GM21717 (cell line): ENCODE measurements around the gene ISLR2.

ENCODE experiments used
- ATAC-seq: cut with Tn5 transposase; IDR thresholded peaks from one replicate; pipeline ENCODE4 v1.9.1; 2021; ENCODE audit warnings: mild to moderate bottlenecking, moderate library complexity; ENCODE audit not compliant: unreplicated experiment

ISLR2 gene

DNA sequence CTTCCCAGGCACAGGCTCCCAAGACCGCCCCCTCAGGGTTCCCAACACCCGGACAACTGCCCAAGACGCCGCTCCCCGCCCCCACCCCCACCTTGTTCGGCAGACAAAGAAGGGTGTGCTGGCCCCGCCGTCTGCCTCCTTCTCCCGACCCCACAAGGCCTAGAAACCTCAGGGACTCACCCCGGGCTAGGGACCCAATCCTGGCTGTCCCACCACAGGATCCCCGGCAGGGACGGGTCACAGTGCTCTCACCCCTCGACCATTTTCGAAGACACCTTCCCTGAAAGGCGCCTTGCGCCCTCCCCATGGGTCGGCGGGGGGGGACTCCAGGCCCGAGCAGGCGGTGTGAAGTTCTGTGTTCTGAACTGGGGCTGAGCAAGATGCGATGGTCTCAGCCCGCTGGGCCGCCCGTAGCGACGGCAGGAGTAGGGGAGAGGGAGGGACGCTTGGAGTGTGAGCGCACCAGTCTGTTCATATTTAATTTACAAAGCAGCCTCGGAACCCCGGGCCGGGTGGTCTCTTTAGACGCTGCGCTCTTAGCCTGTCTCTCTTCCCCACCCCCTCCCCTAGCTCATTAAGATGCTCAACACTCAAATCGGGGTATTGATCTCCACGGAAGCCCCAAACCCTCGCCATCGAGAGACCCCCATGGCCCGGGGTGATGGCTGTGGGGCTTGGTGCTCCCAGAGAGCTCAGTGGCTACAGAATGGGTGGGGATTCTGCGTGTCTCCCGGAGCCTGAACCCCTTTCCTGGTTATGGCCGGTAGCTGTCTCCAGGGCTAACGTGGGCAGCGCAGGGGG is 1.4 kb upstream of the ISLR2 start:
- ATAC-seq: no peak

DNA sequence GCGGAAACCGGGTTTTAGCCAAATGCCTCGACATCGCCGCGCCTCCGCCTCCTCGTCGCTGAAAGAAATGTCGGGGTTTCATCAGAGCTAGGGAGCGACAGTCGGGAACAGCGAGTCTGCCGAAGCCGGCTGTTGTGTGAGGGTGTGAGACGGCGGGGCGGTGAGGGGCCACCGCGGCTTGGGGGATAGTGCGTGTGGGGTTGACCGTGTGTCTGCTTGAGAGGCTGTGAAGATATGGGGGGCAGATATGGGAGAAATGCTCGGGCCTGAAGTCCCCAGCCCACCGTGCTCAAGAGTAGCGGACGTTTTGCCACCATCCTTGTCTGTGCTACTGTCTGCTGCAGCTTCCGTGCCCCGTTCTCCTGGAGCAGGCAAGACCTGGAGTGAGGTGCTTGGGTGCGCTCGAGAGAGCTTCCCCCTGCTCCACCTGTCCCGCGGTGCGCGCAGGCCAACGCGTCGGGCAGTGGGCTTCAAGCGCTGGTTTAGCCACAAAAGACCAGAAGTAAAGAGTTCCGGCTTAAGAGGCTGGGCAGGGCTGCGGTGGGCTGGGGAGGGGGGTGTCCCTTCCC is 716 bp upstream of the ISLR2 start:
- ATAC-seq: no peak

DNA sequence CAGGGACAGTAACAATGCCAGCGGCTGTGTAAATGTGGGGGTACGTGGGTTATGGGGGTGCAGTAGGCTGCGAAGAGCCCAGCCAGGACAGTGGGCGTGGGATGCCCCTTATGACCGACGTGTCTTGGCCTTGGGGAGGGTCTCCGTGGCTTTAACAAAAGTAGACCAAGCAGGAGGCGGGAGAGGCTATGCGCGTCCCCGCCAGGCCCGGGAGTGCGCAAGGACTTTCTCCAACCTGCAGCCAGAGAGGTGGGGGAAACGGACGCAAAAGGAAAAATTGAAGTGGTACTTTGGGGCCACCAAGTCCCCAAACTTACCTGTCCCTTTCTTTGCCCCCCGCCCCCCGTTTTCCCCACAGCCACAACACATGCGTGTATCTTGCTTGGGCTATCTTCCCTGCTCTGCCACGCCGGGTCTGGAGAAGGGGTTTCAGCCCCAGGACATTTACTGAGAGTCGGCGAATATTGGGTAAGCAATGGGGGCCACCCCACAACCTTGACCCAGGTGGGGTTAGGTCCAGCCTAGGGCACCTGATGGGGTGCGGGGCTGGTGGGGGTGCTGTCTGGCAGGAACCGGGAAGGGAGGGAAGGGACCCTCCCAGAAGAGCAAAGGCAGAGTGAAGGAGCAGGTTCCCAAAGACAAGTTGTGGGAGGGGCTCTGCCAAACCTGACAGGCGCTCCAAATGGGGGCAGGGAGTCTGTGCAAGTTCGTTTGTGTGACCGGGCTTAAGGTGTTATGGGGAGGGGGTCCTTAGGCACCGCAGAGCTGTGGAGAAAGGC is 652 bp downstream of the ISLR2 start:
- no peak for ATAC-seq

DNA sequence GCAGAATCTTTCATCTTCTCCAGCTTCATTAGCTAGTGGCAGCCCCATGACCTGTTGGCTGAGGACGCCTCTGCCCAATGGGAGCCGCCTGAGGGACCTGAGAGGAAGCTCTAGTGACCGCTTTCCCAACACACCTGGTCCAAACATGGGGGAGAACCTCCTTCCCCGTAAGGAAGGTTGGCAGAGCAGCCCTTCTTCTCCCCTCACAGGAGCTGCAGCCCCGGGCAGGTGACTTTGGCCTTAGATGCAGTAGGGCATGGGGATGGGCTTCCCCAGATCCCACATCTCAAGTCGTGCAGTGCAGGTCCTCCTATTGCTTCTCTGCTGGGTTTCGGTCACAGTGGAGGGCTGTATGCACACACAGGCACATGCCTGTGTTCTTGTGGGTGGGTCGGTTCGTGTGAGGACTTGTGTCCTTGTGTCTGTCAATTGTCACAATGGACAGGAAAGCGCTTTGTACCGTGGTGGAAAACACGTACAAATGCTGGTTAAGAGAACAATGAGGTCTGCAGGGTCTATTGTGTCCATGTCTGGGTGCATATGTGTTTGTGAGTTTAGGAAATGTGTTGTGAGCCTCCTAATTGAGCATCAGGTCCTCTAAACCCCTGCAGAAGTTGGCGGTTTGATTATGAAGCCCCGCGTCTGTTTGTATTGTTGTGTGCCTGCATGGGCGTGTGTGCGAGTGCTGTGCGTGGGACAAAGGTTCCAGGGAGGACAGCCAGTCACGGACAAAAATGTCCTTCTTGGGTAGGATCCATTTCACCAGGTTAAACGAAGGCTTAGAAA is 1.4 kb downstream of the ISLR2 start:
- ATAC-seq: no peak

DNA sequence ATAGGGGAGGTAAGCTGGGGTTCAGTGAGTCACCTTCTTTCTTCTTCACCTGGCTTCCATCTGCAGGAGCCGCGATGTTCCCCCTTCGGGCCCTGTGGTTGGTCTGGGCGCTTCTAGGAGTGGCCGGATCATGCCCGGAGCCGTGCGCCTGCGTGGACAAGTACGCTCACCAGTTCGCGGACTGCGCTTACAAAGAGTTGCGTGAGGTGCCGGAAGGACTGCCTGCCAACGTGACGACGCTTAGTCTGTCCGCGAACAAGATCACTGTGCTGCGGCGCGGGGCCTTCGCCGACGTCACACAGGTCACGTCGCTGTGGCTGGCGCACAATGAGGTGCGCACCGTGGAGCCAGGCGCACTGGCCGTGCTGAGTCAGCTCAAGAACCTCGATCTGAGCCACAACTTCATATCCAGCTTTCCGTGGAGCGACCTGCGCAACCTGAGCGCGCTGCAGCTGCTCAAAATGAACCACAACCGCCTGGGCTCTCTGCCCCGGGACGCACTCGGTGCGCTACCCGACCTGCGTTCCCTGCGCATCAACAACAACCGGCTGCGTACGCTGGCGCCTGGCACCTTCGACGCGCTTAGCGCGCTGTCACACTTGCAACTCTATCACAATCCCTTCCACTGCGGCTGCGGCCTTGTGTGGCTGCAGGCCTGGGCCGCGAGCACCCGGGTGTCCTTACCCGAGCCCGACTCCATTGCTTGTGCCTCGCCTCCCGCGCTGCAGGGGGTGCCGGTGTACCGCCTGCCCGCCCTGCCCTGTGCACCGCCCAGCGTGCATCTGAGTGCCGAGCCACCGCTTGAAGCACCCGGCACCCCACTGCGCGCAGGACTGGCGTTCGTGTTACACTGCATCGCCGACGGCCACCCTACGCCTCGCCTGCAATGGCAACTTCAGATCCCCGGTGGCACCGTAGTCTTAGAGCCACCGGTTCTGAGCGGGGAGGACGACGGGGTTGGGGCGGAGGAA is 2.6 kb downstream of the ISLR2 start:
- ATAC-seq: no peak

DNA sequence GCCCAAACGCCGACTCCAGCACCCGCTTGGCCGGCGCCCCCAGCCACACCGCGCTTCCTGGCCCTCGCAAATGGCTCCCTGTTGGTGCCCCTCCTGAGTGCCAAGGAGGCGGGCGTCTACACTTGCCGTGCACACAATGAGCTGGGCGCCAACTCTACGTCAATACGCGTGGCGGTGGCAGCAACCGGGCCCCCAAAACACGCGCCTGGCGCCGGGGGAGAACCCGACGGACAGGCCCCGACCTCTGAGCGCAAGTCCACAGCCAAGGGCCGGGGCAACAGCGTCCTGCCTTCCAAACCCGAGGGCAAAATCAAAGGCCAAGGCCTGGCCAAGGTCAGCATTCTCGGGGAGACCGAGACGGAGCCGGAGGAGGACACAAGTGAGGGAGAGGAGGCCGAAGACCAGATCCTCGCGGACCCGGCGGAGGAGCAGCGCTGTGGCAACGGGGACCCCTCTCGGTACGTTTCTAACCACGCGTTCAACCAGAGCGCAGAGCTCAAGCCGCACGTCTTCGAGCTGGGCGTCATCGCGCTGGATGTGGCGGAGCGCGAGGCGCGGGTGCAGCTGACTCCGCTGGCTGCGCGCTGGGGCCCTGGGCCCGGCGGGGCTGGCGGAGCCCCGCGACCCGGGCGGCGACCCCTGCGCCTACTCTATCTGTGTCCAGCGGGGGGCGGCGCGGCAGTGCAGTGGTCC is 3.5 kb downstream of the ISLR2 start:
- ATAC-seq: no peak

DNA sequence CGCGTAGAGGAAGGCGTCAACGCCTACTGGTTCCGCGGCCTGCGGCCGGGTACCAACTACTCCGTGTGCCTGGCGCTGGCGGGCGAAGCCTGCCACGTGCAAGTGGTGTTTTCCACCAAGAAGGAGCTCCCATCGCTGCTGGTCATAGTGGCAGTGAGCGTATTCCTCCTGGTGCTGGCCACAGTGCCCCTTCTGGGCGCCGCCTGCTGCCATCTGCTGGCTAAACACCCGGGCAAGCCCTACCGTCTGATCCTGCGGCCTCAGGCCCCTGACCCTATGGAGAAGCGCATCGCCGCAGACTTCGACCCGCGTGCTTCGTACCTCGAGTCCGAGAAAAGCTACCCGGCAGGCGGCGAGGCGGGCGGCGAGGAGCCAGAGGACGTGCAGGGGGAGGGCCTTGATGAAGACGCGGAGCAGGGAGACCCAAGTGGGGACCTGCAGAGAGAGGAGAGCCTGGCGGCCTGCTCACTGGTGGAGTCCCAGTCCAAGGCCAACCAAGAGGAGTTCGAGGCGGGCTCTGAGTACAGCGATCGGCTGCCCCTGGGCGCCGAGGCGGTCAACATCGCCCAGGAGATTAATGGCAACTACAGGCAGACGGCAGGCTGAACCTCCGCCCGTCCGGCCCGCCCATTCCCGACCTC is 4.1 kb downstream of the ISLR2 start:
- ATAC-seq: no peak

DNA sequence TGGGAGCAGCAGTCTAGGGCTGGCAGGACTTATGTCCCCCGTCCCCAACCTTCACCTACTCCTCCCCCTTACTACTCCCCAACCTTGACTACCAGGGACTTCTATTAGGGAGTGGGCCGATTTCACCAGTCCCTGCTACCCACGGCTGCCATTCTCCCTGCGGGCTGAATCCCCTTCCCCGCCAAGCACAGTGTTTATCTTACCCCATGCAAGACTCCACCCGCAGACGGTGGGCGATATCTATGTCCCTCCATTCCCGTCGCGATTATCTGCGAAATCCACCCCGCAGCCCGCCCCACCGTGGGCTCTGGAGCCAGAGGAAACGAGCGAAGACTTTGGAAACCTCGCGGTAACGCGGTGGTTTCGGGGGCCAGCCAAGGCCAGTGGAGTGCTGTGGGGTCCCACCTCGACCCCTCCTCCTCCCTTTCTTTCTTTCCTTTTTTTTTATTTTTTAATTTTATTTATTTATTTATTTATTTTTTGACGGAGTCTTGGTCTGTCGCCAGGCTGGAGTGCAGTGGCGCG is 4.7 kb downstream of the ISLR2 start:
- ATAC-seq: no peak

DNA sequence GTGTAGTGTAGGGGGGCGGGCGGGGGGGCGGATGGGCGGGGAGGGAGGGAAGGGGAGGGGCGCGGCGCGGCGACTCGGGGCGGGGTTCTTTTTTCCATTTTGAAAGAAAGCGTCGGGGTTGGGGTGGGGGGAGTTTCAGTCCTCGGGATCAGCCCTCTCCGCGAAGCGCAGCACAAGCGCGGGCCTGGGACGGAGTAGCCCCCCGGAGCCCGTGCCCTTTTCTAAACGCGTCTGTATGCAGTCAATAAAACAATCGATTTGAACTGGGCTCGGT is 6.1 kb downstream of the ISLR2 start:
- no peak for ATAC-seq

DNA sequence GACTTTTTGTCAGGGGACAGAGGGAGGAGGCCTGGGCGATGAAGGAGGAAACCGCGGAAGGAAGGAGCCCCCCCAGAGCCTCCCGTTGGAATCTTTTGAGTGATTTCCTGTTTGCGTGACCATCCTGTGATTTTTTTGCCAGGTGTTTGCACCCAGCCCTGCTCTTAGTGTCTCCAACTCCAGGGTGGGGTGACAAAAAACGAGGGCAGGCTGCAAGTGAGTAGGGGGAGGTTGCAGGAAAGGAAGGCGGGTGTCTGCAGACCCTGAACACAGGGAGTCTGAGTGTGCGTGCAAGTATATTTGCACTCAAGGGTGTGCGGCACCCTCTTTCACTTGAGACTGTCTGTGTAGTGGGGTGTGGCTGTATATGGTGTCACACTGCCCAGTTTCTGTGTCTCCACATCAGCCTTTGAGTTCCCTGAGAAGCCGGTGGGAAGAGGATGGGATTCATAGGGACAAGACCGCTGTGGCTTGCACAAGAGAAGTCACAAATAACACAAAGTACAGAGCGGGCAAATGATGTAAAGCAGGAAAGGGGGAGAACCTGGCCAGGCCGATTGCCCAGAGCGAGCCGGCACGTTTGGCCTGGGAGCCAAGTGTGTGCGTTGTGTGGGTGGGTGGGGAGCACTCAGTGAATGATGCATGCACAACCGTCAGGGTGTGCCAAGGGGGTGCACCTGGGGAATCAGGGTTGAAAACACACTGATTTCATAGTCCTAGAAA is 6.6 kb downstream of the ISLR2 start:
- ATAC-seq: no peak

DNA sequence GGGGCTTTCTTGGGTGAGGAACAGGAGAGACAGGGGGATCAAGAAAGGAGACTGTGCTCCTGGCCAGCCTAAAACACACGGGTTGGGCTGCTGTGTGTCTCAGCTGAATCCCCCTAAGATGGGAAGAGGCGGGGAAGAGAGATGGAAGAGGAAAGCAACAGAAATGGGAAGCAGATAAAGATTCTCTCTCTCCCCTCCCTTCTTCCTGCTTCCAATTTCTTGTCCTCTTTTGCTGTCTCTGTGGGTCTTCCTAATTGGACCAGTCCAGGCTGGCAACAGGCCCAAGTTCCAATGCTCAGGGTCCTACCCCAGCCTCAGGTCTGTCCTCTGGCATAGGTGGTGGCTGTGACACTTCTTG is 7.1 kb downstream of the ISLR2 start:
- no peak for ATAC-seq

DNA sequence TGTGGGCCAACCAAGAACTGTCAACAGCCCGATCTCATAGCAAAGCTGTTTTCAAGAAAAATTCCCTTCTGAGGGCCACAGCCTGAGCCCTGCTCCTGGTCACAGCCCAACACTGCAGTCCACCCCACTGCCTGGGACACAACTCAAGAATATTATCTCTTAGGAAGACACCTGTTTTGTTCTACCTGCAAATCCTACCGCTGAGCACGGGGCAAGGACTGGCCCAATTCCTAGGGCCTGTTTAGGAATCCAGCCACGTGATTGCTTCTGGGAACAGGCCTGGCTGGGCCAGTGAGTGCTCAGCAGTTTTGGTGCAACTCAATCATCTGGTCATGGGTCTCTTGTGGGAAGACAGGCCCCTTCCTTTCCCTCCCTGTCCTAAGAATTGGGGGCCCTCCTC is 8.3 kb downstream of the ISLR2 start:
- no peak for ATAC-seq

DNA sequence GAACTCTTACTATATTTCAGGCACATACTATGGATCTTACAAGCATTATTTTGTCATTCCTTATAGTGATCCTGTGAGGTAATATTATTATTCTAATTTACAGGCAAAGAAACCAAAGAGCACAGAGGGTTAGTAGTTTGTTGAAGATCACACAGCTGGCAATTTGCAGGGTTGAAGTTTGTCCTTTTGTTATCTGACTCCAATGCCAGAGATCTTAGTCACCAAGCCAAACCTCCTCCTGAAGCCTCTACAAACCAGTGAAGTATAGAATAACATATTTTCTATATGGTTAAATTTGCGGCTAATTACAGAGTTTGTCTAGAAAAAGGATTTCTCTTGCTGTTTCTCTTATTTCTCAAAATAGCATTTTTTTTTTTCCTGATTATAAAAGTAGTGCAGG is 11.2 kb downstream of the ISLR2 start:
- ATAC-seq: no peak

DNA sequence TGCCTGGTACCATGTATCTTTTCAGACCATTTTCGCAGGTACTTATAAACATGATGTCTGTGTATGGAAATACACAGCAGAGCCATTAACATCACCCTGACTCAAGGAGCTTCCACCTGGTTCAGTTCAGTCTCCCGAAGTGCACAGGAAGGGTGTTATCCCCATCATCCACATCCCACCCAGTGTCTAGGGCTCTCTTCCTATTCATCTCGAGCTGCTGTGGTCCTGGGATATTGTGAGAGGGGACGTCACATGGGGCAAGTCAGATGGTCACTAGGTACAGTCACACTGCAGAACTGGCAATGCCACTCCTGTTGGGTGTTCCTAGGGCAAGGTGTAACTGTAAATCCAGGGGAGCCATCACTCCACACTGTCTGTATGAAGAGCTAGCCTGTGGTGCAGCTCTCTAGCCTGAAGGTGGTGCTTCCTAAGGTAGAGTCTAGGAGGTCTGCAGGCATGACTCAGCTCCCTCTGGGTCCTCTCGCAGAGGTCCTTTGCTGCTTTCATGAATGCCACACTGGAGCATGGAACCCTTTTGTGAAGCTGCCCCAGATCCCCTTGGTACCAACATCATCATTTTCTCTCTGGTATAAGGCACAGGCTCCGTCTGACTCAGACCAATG is 13.9 kb downstream of the ISLR2 start:
- no peak for ATAC-seq

DNA sequence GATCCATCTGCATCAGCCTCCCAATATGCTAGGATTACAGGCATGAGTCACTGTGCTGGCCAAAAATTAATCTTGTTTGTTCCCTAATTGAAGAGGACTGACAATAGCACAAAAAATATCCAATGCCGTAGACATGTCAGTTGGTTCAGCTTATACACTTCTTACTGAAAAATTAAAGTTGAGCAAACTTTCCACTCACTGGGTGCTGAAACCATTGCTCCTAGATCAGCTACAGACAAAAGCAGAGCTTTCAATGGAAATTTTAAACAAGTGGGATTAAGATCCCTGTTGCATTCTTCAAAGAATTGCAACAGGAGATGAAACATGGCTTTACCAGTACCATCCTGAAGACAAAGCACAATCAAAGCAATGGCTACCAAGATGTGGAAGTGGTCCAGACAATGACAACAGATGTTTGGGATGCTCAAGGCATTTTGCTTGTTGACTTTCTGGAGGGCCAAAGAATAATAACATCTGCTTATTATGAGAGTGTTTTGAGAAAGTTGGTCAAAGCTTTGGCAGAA is 16.0 kb downstream of the ISLR2 start:
- ATAC-seq: no peak

DNA sequence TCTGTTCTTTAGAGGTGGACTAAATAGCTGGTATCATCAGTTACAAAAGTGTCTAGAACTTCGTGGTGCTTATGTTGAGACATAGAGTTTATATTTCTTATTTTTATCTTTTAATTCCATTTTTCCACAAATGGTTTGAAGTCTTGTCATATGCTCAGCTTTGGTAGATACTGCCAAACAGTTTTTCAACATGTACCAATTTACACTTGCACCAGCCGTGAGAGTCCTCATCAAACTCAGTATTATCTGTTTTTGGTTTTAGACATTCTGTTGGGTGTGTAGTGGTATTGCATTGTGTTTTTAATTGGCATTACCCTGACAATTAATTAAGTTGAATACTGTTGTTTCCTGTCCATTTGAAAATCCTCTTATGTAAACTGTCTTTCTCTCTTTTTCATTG is 16.7 kb downstream of the ISLR2 start:
- ATAC-seq: no peak

DNA sequence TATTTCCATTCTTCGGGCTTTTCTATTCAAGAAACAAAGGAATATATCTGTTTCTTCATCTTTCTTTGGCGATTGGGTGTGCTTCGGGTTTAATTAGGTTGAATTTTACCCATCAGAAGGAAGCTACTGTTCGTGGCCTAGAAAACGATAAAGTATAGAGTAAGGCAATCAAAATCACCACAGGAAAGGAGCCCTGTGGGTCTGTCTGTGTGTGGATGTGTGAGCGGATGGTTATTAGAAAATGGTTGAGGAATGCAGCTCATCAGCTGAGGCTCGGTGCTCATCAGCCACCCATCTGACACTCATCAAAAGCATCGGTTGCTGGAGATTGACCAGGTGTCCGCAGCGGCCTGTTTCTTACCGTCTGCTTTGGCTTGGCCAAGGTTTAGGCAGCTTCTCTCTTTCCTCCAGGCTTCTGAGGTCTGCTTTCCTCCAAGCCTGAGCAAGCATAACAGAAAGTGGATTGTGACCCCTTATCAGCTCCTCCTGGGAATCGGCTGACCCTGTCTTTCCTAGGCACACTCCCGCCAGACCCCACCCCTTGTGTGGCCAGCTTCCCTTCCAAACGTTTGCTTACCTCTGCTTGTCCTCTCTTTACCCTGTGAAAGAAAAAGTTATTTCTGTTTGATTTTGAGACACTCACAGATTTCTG is 25.5 kb downstream of the ISLR2 start:
- ATAC-seq: no peak
